Ovary (tissue), 3 donors: ENCODE measurements around the gene SCYGR1.

Experiments
- EP300 ChIP-seq: sonication (generic); formaldehyde crosslinking; IDR thresholded peaks from one replicate; pipeline ENCODE4 v1.6.1; 2017; ENCODE audit warnings: antibody characterized with exemption
- TF ChIP-seq, protein P1 (sequence below), 3 donors: fragments of 450-650 bp in 2 of 3; fragments of 200-600 bp in 1 of 3; IDR thresholded peaks; one replicate each; pipeline versions ENCODE4 v1.5.1 to v1.8.0; 2016 to 2022; ENCODE audit warnings: antibody characterized with exemption in 3 of 3, mild to moderate bottlenecking in 1 of 3
- donor health status: DM: no; HTN: no; CAD: no.

DNA sequence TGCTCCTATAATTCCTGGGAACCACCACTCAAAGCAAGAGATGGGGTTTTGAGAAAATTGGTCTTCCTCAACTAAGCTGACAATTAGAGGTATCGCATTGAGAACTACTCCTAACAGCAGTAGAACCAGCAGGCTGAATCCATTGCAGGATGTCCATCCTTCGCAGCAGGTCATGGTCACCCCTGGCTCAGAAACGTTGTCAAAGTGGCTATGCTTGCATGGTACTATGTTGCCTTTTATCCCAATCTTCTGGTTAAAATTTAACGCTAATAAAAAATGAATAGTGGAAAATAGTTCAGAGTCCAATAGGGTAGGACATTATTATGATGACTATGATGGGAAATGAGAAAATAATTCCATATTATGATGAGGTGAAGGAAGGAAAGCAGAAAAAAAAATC, 8.7 kb downstream of the SCYGR1 start, which contains the start of gene TM4SF20:
- TF ChIP-seq, protein P1, sequence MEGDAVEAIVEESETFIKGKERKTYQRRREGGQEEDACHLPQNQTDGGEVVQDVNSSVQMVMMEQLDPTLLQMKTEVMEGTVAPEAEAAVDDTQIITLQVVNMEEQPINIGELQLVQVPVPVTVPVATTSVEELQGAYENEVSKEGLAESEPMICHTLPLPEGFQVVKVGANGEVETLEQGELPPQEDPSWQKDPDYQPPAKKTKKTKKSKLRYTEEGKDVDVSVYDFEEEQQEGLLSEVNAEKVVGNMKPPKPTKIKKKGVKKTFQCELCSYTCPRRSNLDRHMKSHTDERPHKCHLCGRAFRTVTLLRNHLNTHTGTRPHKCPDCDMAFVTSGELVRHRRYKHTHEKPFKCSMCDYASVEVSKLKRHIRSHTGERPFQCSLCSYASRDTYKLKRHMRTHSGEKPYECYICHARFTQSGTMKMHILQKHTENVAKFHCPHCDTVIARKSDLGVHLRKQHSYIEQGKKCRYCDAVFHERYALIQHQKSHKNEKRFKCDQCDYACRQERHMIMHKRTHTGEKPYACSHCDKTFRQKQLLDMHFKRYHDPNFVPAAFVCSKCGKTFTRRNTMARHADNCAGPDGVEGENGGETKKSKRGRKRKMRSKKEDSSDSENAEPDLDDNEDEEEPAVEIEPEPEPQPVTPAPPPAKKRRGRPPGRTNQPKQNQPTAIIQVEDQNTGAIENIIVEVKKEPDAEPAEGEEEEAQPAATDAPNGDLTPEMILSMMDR (IDR thresholded peaks at IDR 0.05): no peak
- no peak for TF ChIP-seq EP300
